T follicular helper cell (primary cell): ENCODE results near the gene TENM4.

Source experiments
- DNase-seq: peaks from one replicate; pipeline ENCODE4 v3.0.0-alpha.2; 2020; ENCODE audit warnings: low read depth

Gene TENM4

DNA sequence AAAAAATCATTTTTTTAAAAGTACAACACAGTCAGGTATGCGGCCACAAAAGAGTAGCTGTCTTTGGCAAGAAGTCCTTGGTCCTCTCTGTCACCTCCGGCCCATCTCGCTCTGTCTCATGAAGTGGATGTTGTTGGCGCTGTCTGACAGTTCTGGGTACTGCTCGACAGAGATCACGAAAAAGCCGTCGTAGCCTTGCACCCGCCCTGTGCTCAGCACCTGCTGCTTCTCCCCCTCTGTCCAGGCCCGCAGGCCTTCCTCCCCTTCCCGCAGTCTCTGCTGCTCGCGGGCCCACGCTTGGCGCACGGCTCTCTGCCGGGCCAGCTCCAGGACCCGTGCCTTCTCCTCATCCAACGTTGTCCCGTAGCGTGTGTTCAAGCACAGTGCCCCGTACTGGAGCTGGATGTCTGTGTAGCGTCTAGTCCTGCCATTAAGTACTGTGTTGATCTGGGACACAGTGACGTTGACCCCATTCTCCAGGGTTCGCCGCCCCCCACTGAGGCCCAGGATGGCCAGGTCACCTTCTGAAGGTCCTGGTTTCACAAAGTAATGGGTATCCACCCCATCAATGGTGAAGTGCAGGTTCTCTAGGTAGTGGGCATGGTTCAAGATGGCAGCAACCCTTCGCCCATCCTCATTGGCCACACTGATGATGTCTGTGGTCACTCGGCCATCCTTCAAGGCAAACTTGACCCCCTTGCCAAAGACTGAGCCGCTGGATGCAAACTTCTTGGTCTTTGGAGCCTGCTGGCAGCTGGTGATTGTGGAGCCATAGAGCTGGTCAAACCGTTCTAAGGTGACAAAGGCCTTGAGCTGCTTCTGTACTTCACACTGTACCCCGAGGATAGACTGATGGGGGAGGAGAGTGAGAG is 782.6 kb downstream of the TENM4 start:
- DNase-seq = no peak

DNA sequence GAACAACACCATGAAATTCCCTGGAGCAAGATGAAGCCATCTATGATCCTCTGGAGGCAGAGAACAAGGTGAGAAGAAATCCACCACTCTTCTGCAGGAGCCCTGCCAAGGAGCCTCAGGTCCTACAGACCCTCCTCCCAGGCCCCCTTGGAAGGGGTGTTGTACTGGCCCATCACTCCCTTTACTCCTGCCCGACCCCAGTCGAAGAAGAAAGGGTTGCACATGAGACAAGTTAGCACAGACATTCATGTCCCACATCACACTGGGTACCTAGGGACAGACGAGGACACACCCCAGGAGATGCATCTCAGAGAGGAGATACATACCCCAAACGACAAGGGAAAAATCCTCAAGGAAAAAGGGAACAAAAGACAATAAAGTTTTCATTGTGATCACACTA is 783.4 kb downstream of the TENM4 start:
- DNase-seq = no peak

DNA sequence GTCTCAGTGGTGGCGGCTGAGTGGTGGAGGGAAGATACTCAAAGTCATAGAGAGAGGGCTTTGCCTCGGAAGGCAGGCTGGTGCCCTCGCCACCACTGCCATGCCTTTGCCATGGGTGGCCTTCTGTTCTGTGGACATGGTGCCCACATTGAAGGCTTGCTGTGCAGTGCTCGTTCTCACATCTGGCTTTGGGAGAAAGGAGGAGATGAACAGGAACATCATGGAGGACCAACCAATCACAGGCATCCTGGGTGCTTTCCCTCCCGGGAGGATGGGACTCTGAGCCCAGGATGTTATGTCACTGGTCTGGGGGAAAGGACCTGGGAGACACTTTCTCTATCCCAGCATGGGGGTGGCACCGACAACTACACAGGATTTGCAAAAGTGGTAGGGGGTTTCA is 783.8 kb downstream of the TENM4 start:
- no peak for DNase-seq

DNA sequence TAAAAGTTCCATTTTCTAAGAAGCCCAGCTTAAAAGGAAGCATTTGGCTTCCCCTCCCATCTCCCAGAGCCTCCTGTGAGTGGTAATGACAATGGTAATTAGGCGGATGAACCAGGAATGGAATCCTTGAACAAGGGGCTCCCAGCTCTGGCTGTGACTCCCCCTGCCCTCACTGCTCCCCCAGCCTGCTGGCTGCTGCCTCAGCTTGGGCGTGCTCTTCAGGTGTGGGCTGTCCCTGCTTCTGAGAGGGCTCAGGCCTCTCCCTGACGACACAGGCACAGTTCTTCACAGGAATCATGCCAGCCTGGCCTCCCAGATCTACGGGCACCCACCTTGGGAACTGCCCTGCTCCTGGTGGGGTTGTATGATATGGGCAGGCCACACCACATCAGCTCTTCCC is 784.5 kb downstream of the TENM4 start:
- DNase-seq = no peak

DNA sequence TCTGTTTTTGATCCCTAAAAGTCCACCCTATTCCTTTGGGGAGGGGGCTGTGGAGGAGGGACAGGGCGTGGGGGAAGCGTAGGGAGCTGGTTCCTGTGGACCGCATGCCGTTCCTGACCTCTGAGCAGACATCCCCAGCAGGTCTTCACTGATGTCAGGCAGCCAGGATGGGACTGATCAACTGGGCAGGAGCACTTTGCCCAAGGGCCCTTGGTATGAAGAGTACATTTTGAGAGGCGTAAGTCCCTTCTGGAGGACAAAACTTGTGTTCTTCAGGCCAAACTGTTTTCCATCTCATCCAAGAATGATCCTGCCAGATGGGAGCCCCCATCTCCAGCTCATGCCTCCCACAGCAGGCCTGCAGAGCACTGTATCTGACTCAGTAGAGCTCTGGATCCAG is 785.3 kb downstream of the TENM4 start:
- DNase-seq = no peak

DNA sequence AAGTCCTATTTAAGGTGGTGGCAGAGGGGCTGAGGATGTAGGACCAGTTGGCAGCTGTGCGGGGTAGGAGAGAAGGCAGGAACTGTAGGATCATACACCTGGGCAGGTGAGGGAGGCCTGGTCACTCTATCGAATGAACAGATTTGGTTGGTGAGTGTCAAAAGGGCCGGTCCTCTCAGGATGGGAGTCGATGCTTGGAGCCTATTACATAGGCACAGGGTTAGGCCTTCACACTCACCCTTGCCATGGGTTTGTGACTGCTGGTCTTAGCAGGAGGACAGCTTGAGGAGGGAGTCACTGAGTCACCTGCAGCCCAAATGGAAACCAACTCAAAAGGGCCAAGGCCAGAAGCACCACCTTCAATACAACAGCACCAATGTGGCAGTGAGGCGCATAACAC is 786.0 kb downstream of the TENM4 start:
- no peak for DNase-seq

DNA sequence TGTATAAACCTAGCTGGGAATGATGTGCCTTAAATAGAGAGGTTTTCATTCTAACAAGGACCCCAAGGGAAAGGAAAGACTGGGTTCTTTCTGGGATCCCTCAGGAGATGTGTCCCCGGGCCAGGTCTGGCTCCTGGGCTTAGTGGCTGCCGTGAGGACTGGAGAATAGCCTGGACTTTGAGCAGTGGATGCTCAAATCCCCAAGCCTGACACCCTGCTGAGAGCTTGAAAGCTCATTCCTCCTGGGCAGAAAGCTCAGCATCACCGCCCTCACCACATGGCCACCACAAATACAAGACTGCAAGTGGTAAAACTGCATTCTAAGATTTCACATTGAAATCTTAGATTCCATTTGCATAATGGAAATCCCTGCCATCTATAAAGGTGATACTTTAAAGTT is 786.8 kb downstream of the TENM4 start:
- no peak for DNase-seq

DNA sequence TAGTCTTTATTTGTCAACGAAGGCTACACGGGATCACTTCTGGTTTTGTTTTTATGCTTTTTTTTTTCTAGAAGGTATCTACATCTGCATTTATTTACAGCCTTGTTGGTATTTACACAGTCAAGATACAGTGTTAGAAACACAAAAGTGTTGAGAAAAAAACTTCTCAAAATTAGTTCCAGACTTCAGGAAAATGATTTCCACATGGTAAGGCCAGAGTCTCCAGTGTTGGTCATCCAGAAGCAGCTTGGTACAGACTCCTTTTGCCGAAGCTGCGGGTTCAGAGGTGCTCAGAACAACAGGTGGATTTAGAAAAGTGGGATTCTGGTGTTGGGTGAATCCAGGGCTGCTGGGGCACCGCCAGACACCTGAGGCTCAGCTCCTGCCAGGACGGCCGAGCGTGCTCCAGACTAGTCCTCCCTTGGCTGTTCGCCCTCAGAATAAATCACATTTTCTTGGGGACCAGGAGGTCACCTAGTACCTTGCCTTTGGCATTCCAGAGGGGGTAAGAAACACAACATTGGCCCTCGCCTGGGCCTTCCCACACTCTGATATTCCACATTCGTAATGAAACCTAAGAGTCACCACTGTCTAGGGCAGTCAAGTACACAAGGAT is 787.4 kb downstream of the TENM4 start:
- no peak for DNase-seq

DNA sequence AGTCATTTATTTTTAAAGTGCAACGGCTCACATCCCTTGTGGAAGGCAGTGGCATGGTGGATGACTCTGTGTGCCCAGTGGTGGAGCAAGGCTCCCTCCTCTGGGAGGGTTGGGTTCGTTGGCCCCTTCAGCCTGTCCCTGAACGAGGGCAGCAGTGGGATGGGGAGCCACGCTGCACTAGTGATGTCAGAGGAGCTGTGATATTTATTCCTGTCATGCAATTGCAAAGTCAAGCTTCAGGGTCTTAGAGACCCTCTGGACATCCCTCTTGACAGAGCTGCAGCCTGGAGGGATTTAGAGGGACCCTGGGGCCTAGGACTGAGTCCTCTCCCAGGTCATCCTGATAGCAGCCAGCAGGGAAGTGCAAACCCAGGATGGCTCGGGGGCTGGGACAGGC is 788.0 kb downstream of the TENM4 start:
- no peak for DNase-seq

DNA sequence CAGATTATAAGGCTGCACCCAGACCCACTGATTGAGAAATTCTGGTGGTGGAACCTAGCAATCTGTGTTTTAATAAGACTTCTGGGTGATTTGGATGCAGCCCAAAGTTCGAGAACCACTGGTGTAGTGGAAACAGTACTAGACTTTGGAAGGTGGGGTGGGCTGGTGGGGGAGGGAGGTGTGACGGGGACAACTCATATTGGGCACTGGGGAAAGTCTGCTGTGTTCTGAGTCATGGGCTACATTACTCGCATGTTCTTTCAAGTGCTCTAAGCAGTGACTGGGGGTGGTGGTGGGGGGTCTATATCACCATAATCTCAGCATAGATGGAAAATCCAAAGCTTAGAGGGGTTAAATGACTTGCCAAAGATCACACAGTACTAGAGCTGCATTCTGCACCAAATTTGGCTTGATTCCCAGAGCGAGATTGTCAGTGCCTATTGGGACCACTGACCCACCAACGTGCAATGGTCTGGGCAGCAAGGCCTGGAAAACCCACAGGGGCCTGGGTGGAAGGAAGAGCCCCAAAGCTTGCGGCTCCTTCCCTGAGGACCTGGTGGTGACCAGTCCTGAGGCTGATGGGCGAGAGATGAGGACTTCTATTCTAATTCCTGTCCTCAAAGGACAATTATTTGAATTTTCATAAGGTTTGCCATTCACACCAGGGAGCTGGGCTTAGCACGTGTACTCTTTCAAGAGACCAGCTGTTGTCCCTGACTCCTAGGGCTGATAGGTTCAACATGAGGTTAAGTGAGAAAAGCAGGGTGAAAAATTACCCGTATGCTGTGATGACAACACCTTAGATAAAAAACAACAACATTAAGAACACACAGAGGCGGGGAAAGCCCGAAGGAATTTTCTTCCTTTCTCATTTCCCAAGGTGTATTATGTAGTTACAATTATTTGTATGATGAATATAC is 788.6 kb downstream of the TENM4 start:
- no peak for DNase-seq

DNA sequence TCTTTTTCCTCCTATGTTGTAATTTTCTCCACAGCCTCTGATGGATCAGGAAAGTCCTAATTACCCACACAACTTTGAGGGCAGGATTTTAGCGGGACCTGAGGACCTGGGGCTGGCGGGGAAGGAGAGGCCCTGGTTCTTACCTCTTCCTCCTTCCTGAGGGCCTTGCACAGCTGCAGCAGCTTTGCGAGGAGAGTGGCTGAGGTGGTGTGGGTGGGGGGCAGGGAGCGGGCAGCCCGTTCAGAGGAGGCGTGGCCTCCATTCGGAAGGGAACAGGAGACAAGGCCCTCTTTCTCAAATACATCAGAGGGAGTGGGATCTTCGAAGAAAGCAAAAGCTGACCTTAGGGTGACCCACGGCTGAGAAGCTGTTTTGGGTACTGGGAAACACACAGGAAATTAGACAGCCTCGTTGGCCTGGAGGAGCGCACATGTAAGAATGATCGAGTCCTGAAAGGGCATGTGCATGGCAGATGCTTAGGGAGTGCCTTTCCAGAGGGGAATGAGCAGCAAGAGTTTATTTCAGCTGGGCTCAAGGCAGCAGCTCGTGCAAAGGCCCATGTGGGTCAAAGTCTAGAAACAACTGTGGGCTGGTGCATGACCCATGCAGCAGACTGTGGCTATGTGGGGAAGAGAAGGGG is 789.6 kb downstream of the TENM4 start:
- DNase-seq = no peak

DNA sequence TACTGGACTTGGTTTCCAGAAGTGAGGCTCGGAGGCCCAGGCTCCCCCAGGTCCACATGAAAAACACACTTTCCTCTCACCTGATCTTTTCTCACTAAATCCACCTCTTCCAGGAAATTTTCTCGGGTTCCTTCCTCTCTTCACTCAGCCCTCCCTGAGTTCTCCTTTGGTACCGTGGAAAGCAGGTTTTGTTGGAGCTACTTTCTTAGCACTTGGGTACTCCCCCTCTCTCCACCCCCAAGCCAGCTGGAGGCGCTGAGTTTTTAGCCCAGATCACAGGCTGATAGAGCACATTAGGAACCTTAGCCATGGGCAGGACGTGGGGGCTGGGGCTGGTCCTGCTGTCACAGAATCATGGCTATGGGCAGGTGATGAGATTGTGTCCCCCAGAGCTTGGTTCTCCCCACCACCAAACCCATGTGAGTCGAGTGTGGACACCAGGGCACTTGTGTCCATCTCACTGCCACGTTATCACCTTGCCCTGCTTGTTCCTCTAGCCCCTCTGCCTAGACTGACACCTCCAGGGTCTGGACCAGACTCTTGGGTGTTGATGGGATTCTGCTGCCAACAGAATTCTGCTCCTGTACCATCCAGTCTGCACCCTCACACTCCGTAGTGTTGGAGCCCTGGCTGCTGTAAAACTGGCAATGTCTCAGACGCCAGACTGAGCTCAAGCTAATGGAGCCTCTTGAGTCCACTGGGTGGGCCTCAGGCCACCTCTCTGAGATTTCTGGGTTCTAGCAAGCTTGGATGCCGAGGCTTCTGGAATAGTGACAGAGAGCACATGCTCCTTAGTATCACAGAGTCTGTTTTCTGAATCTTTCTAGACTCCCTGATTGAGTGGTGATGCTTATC is 791.2 kb downstream of the TENM4 start:
- no peak for DNase-seq

DNA sequence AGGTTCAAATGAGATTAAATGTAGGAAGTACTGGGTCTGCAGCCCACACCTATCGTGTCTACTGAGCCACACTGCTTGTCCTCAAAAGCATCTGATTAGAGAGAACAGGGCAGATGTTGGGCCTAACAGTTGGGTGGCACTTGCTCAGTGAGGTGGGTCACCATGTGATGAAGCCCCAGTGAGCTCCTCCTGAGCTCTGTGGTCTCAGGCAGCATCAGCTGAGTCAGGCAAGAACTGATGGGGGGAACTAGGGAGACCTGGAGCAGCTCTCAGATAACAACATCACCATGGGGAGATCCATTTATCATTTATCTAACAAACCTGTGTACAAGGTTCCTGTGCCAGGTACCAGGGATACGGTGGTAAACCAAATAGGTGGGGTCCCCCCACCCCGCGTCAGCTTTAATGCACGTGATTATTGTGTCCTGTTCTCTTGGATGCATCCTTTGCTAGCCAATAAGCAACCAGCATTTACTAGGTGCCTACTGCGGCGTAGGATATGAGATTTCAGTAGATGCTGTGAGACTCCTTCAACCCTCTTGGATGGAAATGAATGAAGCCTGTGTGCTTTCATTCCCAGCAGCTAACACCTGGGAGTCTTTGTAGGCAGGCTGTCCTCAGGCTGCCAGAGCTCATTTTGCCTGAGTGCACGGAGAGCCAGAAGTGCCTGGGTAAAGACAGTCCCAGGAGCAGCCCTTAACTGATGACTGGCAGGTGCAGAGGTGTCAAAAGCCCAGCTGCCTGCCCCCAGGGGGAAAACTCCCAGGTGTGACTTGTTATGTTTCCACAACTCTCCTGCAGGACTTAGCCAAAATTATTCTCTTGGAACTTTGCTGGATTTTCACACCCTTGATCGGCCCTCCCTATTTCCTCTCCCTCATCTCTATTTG is 792.6 kb downstream of the TENM4 start:
- no peak for DNase-seq

DNA sequence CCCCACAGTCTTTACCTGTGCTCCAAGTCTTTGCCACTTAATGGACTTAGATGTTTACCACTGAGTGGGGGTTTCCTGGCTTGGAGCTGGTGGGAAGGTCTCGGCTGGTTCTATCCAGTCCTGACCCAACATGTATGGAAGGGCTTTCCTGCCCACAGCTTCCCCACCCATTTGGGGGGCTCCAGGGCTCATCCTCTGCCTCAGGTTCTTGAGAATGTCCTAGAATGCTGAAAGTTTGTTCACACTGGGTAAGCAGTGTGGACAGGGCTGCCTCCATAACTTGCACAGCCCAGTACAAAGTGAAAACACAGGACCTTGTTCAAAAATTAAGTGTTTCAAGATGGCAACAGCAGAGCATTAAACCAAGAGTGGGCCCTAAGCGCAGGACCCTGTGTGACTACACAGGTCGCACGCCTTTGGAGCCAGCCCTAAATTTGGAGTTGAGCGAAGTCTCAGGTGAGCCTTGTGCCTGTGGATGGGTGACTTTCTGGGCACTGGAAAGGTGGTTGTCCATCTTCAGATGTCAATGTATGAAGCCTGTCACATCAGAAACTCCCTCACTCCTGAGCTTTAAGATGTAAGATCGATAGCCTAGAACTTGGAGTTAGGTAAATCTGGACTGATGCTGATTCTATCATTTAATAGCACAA is 793.4 kb downstream of the TENM4 start:
- no peak for DNase-seq

DNA sequence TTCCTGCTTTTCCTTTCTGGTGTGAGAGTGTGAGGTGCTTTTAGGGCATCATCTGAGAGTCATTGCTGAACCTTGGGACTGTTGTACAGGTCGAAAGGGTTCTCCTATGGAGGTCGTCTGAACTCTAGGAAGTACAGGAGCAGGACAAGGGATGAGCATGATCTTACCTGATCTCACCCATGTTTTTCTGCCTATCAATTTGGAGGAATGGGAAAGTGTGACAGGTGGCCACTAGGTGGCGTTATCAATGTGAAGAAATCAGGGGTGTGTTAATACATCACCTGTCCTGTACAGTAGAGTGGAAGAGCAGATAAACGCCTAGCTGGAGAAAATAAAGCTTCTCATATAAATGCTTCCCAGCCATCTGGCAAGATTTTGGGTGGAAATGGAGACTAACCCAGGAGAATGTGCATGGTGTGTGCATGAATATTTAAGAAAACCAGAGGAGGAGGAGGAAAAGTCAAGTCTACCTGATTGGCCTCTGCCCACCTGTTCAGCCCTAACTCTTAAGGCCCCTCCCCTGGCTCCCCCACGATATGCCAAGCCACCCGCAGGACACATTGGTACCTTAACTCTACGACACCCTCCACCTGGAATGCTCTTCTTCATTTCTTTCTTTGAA is 794.2 kb downstream of the TENM4 start:
- DNase-seq = peak; percentile 27

DNA sequence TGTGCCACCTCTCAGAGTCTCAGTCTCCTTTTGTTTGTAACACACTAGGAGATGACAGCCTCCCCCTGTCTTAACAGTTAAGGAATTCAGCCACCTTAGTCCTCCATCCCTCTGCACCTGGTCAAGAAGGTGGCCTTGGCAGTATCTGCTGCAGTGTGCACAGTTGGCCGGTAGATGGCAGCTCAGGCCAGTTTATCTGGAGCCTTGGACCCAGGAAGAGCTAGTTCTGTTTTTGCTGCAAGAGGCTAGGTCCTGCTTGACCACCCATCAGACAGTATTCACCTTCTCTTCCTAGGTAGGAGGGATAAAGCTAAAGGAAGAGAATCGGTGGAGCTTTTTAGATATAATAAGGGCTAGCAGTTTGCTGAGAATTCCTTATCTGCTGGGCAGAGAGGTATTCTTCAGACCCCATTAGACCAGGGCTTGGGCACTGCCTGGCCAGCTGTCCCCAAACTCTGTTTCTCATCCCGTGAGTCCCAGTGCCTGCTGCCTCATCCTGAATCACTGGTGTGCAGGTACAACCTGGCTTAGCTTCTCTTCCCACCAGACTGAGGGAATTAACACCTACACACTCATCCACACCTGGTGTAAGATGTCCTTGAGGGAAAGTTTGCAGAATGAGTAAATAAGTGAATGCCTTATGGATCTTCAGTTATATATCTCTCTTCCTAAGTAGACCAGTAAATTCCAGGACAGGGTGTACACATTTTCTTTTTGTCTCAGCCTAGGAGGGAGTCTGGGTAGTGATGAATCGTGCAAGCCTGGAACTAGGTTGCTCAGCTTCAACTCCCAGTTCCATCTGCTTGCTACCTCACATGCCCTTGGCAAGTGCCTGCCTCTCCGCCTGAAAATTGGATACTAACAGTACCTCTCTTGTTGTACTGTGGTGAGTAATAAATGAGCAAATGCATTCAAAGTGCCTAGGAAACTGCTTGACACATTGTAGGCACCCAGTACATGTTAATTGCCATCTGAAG is 795.3 kb downstream of the TENM4 start:
- peak; percentile 22 for DNase-seq

DNA sequence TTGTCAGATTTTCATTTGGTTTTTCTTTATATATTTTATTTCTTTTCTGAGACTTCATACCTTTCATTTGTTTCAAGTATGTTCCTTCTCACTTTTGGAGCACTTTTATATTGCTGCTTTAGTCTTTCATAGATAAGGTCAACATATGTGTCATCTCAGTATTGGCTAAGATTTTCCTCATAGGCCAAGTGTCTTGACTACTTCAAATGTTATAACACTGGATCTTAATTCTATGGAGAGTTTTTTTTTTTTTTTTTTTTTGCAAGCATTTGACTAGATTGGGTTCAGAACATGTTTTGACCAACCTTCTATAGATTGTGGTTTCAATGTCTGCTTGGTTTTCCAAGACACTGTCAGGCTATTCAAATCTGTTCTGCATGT is 797.2 kb downstream of the TENM4 start:
- no peak for DNase-seq
